IMR-90 (cell line): ENCODE data around the gene KRT83. TPM values are rescaled to one million over a fixed set of nuclear protein-coding genes. Genes with fewer than 3 reads are reported as not detected.

ENCODE experiments used
- ATAC-seq: fragments of 200-7000 bp; cut with Tn5 transposase; 2 replicates; pipeline ENCODE4 v1.9.1; 2020; ENCODE audit warnings: low read depth, mild to moderate bottlenecking, moderate library complexity
- BruUV-seq: library from RNA; stranded (reverse); fragments of 400-500 nt; replicated peaks from 2 replicates; lab custom pipeline; 2021; lab: Mats Ljungman, UMichigan
- CTCF ChIA-PET: fragments of 300-600 bp; formaldehyde crosslinking; extraction: SDS; loops from one replicate; lab custom pipeline; 2021; ENCODE audit warnings: antibody characterized with exemption; lab: Yijun Ruan, JAX
- POLR2A ChIA-PET: fragments of 300-600 bp; sonication (Branson Sonifier 250); formaldehyde crosslinking; loops from one replicate; lab custom pipeline; 2022; ENCODE audit warnings: antibody characterized with exemption; ENCODE audit not compliant: unreplicated experiment; lab: Charles Lee
- DNase-seq: peaks from one replicate; pipeline ENCODE4 v3.0.0; 2013
- H2AFZ ChIP-seq: replicated peaks from 2 replicates; pipeline ENCODE3; 2013; ENCODE audit warnings: low read length, mild to moderate bottlenecking; ENCODE audit not compliant: poor library complexity
- H2AK5ac ChIP-seq: 2 replicates; pipeline ENCODE4 v1.6.1; 2013; ENCODE audit warnings: low read depth, low read length, inconsistent platforms
- H2AK9ac ChIP-seq: replicated peaks from 2 replicates; pipeline ENCODE3; 2013; ENCODE audit warnings: mild to moderate bottlenecking, low read depth, low read length, moderate library complexity; ENCODE audit not compliant: poor library complexity
- H2BK120ac ChIP-seq: 2 replicates; pipeline ENCODE4 v1.6.1; 2013; ENCODE audit warnings: low read depth, low read length, inconsistent platforms
- H2BK15ac ChIP-seq: 3 replicates; pipeline ENCODE4 v1.6.1; 2013; ENCODE audit warnings: low read depth, low read length, inconsistent platforms
- H2BK20ac ChIP-seq: 2 replicates; pipeline ENCODE4 v1.6.1; 2013; ENCODE audit warnings: low read depth, mild to moderate bottlenecking, inconsistent platforms, low read length, moderate library complexity
- H2BK5ac ChIP-seq: 2 replicates; pipeline ENCODE4 v1.6.1; 2013; ENCODE audit warnings: mild to moderate bottlenecking, low read depth, low read length, inconsistent platforms; ENCODE audit not compliant: poor library complexity, severe bottlenecking
- H3K14ac ChIP-seq: replicated peaks from 2 replicates; pipeline ENCODE4 v1.6.1; 2013; ENCODE audit warnings: low read depth, low read length, inconsistent platforms
- H3K18ac ChIP-seq: 2 replicates; pipeline ENCODE4 v1.6.1; 2013; ENCODE audit warnings: low read depth, low read length, control low read depth
- H3K23ac ChIP-seq: 2 replicates; pipeline ENCODE4 v1.6.1; 2013; ENCODE audit warnings: low read depth, low read length, inconsistent platforms
- H3K27ac ChIP-seq: 2 replicates; pipeline ENCODE4 v1.5.1; 2013; ENCODE audit warnings: mild to moderate bottlenecking, control low read depth, low read length; ENCODE audit not compliant: insufficient read depth
- H3K27me3 ChIP-seq: 2 replicates; pipeline ENCODE4 v1.6.1; 2013; ENCODE audit warnings: low read length; ENCODE audit not compliant: control insufficient read depth, insufficient read depth
- H3K36me3 ChIP-seq: 2 replicates; pipeline ENCODE4 v1.6.1; 2013; ENCODE audit warnings: low read length, mixed read lengths; ENCODE audit not compliant: control insufficient read depth, insufficient read depth
- H3K4ac ChIP-seq: 2 replicates; pipeline ENCODE4 v1.6.1; 2013; ENCODE audit warnings: low read depth, low read length, inconsistent platforms
- H3K4me1 ChIP-seq: 2 replicates; pipeline ENCODE4 v1.6.1; 2013; ENCODE audit warnings: low read length, mixed read lengths; ENCODE audit not compliant: control insufficient read depth, insufficient read depth
- H3K4me2 ChIP-seq: 2 replicates; pipeline ENCODE4 v1.6.1; 2013; ENCODE audit warnings: low read depth, mild to moderate bottlenecking, control low read depth, low read length, moderate library complexity
- H3K4me3 ChIP-seq: 2 replicates; pipeline ENCODE4 v1.5.1; 2013; ENCODE audit warnings: low read depth, mild to moderate bottlenecking, control low read depth, low read length, moderate library complexity; ENCODE audit not compliant: insufficient read depth
- H3K56ac ChIP-seq: 2 replicates; pipeline ENCODE4 v1.6.1; 2013; ENCODE audit warnings: low read length, inconsistent platforms; ENCODE audit not compliant: insufficient read depth; ENCODE audit errors: extremely low read depth
- H3K79me1 ChIP-seq, 2 experiments: 2 replicates each; pipeline ENCODE4 v1.6.1; 2013; ENCODE audit warnings: low read length in 2 of 2, inconsistent platforms in 1 of 2, low read depth in 1 of 2
- H3K9ac ChIP-seq: 2 replicates; pipeline ENCODE4 v1.6.1; 2013; ENCODE audit warnings: low read depth, low read length, control low read depth
- H3K9me1 ChIP-seq: 2 replicates; pipeline ENCODE4 v1.6.1; 2013; ENCODE audit warnings: low read length, inconsistent platforms; ENCODE audit not compliant: insufficient read depth
- H3K9me3 ChIP-seq: 2 replicates; pipeline ENCODE4 v1.6.1; 2013; ENCODE audit warnings: low read length; ENCODE audit not compliant: control insufficient read depth, insufficient read depth
- H4K20me1 ChIP-seq: 2 replicates; pipeline ENCODE4 v1.6.1; 2013; ENCODE audit warnings: low read length, inconsistent platforms; ENCODE audit not compliant: insufficient read depth
- H4K5ac ChIP-seq: 2 replicates; pipeline ENCODE4 v1.6.1; 2013; ENCODE audit warnings: mild to moderate bottlenecking, low read depth, low read length, control low read depth
- H4K8ac ChIP-seq, 2 experiments: 2 replicates each; pipeline ENCODE4 v1.6.1; 2013; ENCODE audit warnings: low read depth in 2 of 2, low read length in 2 of 2, control low read depth in 1 of 2, inconsistent platforms in 1 of 2
- H4K91ac ChIP-seq: 2 replicates; pipeline ENCODE4 v1.6.1; 2013; ENCODE audit warnings: low read depth, low read length, inconsistent platforms; ENCODE audit not compliant: insufficient read depth
- BHLHE40 ChIP-seq: fragments of 150-350 bp; IDR thresholded peaks from 2 replicates; pipeline ENCODE4 v1.6.1; 2016; ENCODE audit warnings: mild to moderate bottlenecking, low read depth, low read length
- CEBPB ChIP-seq: IDR thresholded peaks from 2 replicates; pipeline ENCODE4 v1.6.1; 2012; ENCODE audit warnings: low read depth, low read length, improper control_type of control experiment
- ELK1 ChIP-seq: fragments of 150-350 bp; IDR thresholded peaks from 2 replicates; pipeline ENCODE4 v1.6.1; 2016; ENCODE audit warnings: low read depth, mild to moderate bottlenecking, low read length, moderate library complexity, borderline replicate concordance
- FOS ChIP-seq: fragments of 150-350 bp; IDR thresholded peaks from 2 replicates; pipeline ENCODE4 v1.6.1; 2016; ENCODE audit warnings: low read depth, low read length
- MAFK ChIP-seq: IDR thresholded peaks from 2 replicates; pipeline ENCODE4 v1.6.1; 2012; ENCODE audit warnings: low read depth, low read length, improper control_type of control experiment
- MAZ ChIP-seq: IDR thresholded peaks from 2 replicates; pipeline ENCODE4 v1.6.1; 2012; ENCODE audit warnings: low read depth, mild to moderate bottlenecking, low read length, improper control_type of control experiment, moderate library complexity, borderline replicate concordance
- NFE2L2 ChIP-seq: fragments of 150-350 bp; IDR thresholded peaks from 2 replicates; pipeline ENCODE4 v1.6.1; 2016; ENCODE audit warnings: low read depth, mild to moderate bottlenecking, low read length
- POLR2A ChIP-seq: IDR thresholded peaks from 2 replicates; pipeline ENCODE4 v1.6.1; 2012; ENCODE audit warnings: mild to moderate bottlenecking, low read depth, low read length
- RAD21 ChIP-seq: IDR thresholded peaks from 2 replicates; pipeline ENCODE4 v1.6.1; 2012; ENCODE audit warnings: low read length, improper control_type of control experiment
- RCOR1 ChIP-seq: IDR thresholded peaks from 2 replicates; pipeline ENCODE4 v1.6.1; 2012; ENCODE audit warnings: mild to moderate bottlenecking, low read length, improper control_type of control experiment; ENCODE audit not compliant: insufficient replicate concordance
- RFX5 ChIP-seq: IDR thresholded peaks from 2 replicates; pipeline ENCODE4 v1.8.0; 2012; ENCODE audit warnings: low read depth, mild to moderate bottlenecking, low read length, moderate library complexity
- SMC3 ChIP-seq: fragments of 150-350 bp; IDR thresholded peaks from 2 replicates; pipeline ENCODE4 v1.6.1; 2016; ENCODE audit warnings: low read depth, mild to moderate bottlenecking, antibody characterized with exemption, low read length, moderate library complexity
- USF2 ChIP-seq: fragments of 150-350 bp; IDR thresholded peaks from 2 replicates; pipeline ENCODE4 v1.6.1; 2017; ENCODE audit warnings: mild to moderate bottlenecking, antibody characterized with exemption, low read length, low read depth
- WGBS, 2 experiments: methylation state at CpG; one replicate each; pipeline versions ENCODE4 v1.1.5 to v1.1.7; 2013; ENCODE audit warnings: missing lambda C conversion rate in 2 of 2; ENCODE audit not compliant: insufficient read length in 1 of 2; ENCODE audit errors: extremely low coverage in 2 of 2; 5-methylcytosine and 5-hydroxymethylcytosine counted together
- dilution Hi-C: fragments of 300-500 bp; cut with HindIII; formaldehyde crosslinking; loops from one replicate; pipeline ENCODE4 v1.14.3; 2018; ENCODE audit warnings: low sequenced_read_pairs; ENCODE audit not compliant: unreplicated experiment
- in situ Hi-C: fragments of 300-500 bp; cut with MboI; formaldehyde crosslinking; loops from 3 replicates; pipeline ENCODE4 v1.14.3; 2019; ENCODE audit warnings: low sequenced_read_pairs, inconsistent platforms, mixed read lengths
- intact Hi-C: fragments of 100-400 bp; cut with micrococcal nuclease; formaldehyde crosslinking; loops from 2 replicates; pipeline ENCODE4 v1.10.0; 2022
- polyA plus RNA-seq, 3 experiments: library from polyadenylated mRNA; depleted of rRNA; stranded (reverse); fragments of >200 nt; gene quantifications; 2 replicates each; pipeline ENCODE4 v1.2.3, GENCODE V29; 2012; ENCODE audit warnings: low replicate concordance in 1 of 3
- total RNA-seq: library from RNA; depleted of rRNA; stranded (reverse); fragments of >200 nt; gene quantifications from 2 replicates; pipeline ENCODE4 v1.2.3, GENCODE V29; 2012

KRT83 gene
- total and polyA plus RNA-seq, 2 of the 4 experiments (the other 2 are of a cell fraction) = not detected

GRCh38 chr12:52366738-52367485 is 45.7 kb upstream of the KRT83 start, which contains the start of gene KRT85 (continued):
- no peak for TF ChIP-seq FOS

GRCh38 chr12:52364901-52365489 is 43.8 kb upstream of the KRT83 start:
- Histone ChIP-seq H3K9ac (no peak overlapping the region), H3K36me3 (no peaks in the 10 kb centered on the region), H4K5ac (no peak overlapping the region), H4K8ac (no peak overlapping the region), H3K56ac (no peak overlapping the region), H3K14ac (no peak overlapping the region), H3K4me1 (no peaks in the 10 kb centered on the region), H2BK15ac (no peak overlapping the region), H3K4ac (no peak overlapping the region), H3K18ac (no peak overlapping the region), H3K79me1 (no peaks in the 10 kb centered on the region), H3K27me3 (peaks cover 71% of the 10 kb centered on the region), H4K20me1 (no peaks in the 10 kb centered on the region), H3K4me2 (no peak overlapping the region), H2AFZ (no peak overlapping the region), H4K91ac (no peak overlapping the region), H2AK5ac (no peak overlapping the region), H2BK20ac (no peak overlapping the region), H2AK9ac (no peak overlapping the region), H3K9me1 (peaks cover 3% of the 10 kb centered on the region; the same call in 1 of the 2 replicates), H2BK5ac (no peak overlapping the region), H3K9me3 (no peaks in the 10 kb centered on the region), H2BK120ac (no peak overlapping the region), H3K23ac (no peak overlapping the region), H3K4me3 (no peak overlapping the region), H3K27ac (no peak overlapping the region)
- 69% methylated on average over 4 of the region's 14 CpGs; no CpG with 5 or more reads in 1 of the 2 experiments for WGBS, 2 experiments
- in situ Hi-C loops (no loop called here), dilution Hi-C loops (no loop called here), intact Hi-C loops (no loop called here)
- BruUV-seq = no TSS peak
- CTCF ChIA-PET = no interaction called here
- DNase-seq (no peak), ATAC-seq (no peak)
- POLR2A ChIA-PET = no interaction called here
- TF ChIP-seq FOS (no peak), SMC3 (no peak), POLR2A (no peak), NFE2L2 (no peak), MAFK (no peak), CEBPB (no peak), ELK1 (no peak), BHLHE40 (no peak), RFX5 (no peak), RCOR1 (no peak), MAZ (no peak), RAD21 (no peak), USF2 (no peak)
